ENCODE data around the gene POLL. TPM values are rescaled to one million over a fixed set of nuclear protein-coding genes. Genes with fewer than 3 reads are reported as not detected.

Gene POLL
- total and polyA plus RNA-seq, 2 of the 4 experiments (the other 2 are of a cell fraction), result 6.3 to 23.7 TPM

DNA sequence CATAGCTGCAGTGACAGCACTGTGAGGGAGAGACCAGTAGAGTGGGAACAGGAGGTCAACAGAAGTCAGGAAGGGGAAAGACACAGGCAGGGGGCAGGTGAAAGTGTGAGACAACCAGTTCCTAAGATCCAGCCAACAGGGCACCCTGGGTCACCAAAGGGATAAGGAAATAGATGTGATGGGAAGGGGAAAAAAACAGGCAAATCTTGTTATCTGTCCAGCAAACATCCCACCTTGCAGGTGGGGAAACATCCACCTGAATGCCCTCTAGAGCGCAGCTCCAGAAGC, 42.5 kb upstream of the POLL start:
- Histone ChIP-seq H3K9me3 (ENCODE audit: control insufficient read depth, insufficient read depth, low read length) (no peaks in the 10 kb centered on the region), H2AFZ (replicated peaks; ENCODE audit: low read length, poor library complexity) (no peak overlapping the region), H3K14ac (replicated peaks; ENCODE audit: low read depth, low read length) (no peak overlapping the region), H2BK20ac (ENCODE audit: low read depth, low read length) (no peak overlapping the region), H3K27ac (ENCODE audit: insufficient read depth, low read length) (no peak overlapping the region), H2BK15ac (ENCODE audit: low read depth, low read length) (no peak overlapping the region), H3K56ac (ENCODE audit: extremely low read depth, insufficient read depth, low read length) (no peak overlapping the region), H2BK5ac (ENCODE audit: low read depth, low read length, poor library complexity, severe bottlenecking) (no peak overlapping the region), H3K4me2 (ENCODE audit: low read depth, low read length) (no peak overlapping the region), H3K4me3 (ENCODE audit: insufficient read depth, low read depth, low read length) (no peak overlapping the region), H3K36me3 (ENCODE audit: control insufficient read depth, insufficient read depth, low read length) (no peaks in the 10 kb centered on the region; the same call in 1 of the 2 replicates), H3K4ac (ENCODE audit: low read depth, low read length) (no peak overlapping the region), H4K91ac (ENCODE audit: insufficient read depth, low read depth, low read length) (no peak overlapping the region), H2AK9ac (replicated peaks; ENCODE audit: low read depth, low read length, poor library complexity) (no peak overlapping the region), H3K23ac (ENCODE audit: low read depth, low read length) (no peak overlapping the region), H4K20me1 (ENCODE audit: insufficient read depth, low read length) (peaks cover 7% of the 10 kb centered on the region; the same call in 1 of the 2 replicates), H3K27me3 (ENCODE audit: control insufficient read depth, insufficient read depth, low read length) (no peaks in the 10 kb centered on the region), H3K9me1 (ENCODE audit: insufficient read depth, low read length) (peaks cover 7% of the 10 kb centered on the region; the same call in 1 of the 2 replicates), H2AK5ac (ENCODE audit: low read depth, low read length) (no peak overlapping the region), H2BK120ac (ENCODE audit: low read depth, low read length) (no peak overlapping the region), H3K79me1 (ENCODE audit: low read depth in 1 of 2, low read length in 2 of 2) (no peaks in the 10 kb centered on the region; a peak in 1 of 4 replicates), H3K9ac (ENCODE audit: low read depth, low read length) (no peak overlapping the region), H4K8ac (ENCODE audit: low read depth in 2 of 2, low read length in 2 of 2) (no peak overlapping the region), H3K18ac (ENCODE audit: low read depth, low read length) (no peak overlapping the region), H3K4me1 (ENCODE audit: control insufficient read depth, insufficient read depth, low read length) (no peaks in the 10 kb centered on the region), H4K5ac (ENCODE audit: low read depth, low read length) (no peak overlapping the region)
- POLR2A ChIA-PET (ENCODE audit: unreplicated experiment), result no interaction called here
- CTCF ChIA-PET, result interaction anchor here (0.6 kb wide), 1 partner anchor 60 kb away, joined by 3 read pairs; no protein-coding TSS in a partner anchor
- in situ Hi-C loops (cut with MboI; ENCODE audit: low sequenced_read_pairs) (no loop called here), intact Hi-C loops (cut with micrococcal nuclease) (no loop called here), dilution Hi-C loops (cut with HindIII; ENCODE audit: low sequenced_read_pairs, unreplicated experiment) (no loop called here)
- DNase-seq (no peak), ATAC-seq (ENCODE audit: low read depth) (no peak)
- no CpG with 5 or more reads among the region's 1 CpG for WGBS, 2 experiments (ENCODE audit: extremely low coverage in 2 of 2, insufficient read length in 1 of 2)
- BruUV-seq (replicated peaks), result no TSS peak
- TF ChIP-seq, protein P1, sequence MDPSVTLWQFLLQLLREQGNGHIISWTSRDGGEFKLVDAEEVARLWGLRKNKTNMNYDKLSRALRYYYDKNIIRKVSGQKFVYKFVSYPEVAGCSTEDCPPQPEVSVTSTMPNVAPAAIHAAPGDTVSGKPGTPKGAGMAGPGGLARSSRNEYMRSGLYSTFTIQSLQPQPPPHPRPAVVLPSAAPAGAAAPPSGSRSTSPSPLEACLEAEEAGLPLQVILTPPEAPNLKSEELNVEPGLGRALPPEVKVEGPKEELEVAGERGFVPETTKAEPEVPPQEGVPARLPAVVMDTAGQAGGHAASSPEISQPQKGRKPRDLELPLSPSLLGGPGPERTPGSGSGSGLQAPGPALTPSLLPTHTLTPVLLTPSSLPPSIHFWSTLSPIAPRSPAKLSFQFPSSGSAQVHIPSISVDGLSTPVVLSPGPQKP (IDR thresholded peaks at IDR 0.05; ENCODE audit: borderline replicate concordance, low read depth, low read length), result no peak
- TF ChIP-seq, protein P2, sequence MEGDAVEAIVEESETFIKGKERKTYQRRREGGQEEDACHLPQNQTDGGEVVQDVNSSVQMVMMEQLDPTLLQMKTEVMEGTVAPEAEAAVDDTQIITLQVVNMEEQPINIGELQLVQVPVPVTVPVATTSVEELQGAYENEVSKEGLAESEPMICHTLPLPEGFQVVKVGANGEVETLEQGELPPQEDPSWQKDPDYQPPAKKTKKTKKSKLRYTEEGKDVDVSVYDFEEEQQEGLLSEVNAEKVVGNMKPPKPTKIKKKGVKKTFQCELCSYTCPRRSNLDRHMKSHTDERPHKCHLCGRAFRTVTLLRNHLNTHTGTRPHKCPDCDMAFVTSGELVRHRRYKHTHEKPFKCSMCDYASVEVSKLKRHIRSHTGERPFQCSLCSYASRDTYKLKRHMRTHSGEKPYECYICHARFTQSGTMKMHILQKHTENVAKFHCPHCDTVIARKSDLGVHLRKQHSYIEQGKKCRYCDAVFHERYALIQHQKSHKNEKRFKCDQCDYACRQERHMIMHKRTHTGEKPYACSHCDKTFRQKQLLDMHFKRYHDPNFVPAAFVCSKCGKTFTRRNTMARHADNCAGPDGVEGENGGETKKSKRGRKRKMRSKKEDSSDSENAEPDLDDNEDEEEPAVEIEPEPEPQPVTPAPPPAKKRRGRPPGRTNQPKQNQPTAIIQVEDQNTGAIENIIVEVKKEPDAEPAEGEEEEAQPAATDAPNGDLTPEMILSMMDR (conservative IDR thresholded peaks at IDR 0.05; ENCODE audit: low read depth, low read length), result no peak
- TF ChIP-seq MAFK (IDR thresholded peaks at IDR 0.05; ENCODE audit: low read depth, low read length) (no peak), BHLHE40 (IDR thresholded peaks at IDR 0.05; ENCODE audit: low read depth, low read length) (no peak), RFX5 (IDR thresholded peaks at IDR 0.05; ENCODE audit: low read depth, low read length) (no peak), NFE2L2 (IDR thresholded peaks at IDR 0.05; ENCODE audit: low read depth, low read length) (no peak), SMC3 (IDR thresholded peaks at IDR 0.05; ENCODE audit: low read depth, low read length) (no peak)
- TF ChIP-seq, protein P3, sequence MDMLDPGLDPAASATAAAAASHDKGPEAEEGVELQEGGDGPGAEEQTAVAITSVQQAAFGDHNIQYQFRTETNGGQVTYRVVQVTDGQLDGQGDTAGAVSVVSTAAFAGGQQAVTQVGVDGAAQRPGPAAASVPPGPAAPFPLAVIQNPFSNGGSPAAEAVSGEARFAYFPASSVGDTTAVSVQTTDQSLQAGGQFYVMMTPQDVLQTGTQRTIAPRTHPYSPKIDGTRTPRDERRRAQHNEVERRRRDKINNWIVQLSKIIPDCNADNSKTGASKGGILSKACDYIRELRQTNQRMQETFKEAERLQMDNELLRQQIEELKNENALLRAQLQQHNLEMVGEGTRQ (IDR thresholded peaks at IDR 0.05; ENCODE audit: low read depth, low read length), result no peak

Data from IMR-90 (cell line).